Keratinocyte (primary cell): Measurements from ENCODE around the gene CCDC71L. TPM values are rescaled to one million over a fixed set of nuclear protein-coding genes. Genes with fewer than 3 reads are reported as not detected.
"Not testable (repeated sequence)": the region's sequence is repeated elsewhere in the genome, so short reads cannot be mapped to it uniquely, and the experiment has no call there.

Experiments used
- DNase-seq: peaks from one replicate; pipeline ENCODE4 v3.0.0-alpha.2; 2011; ENCODE audit warnings: low read depth, missing footprints, low spot score
- FAIRE-seq: peaks from 2 replicates; lab custom pipeline; 2011; peaks lifted over from hg19 to GRCh38; lab: Jason Lieb, UNC
- H2AFZ ChIP-seq: 2 replicates; pipeline ENCODE4 v1.6.0; 2012; ENCODE audit warnings: low read length, control low read depth, inconsistent platforms; ENCODE audit not compliant: control insufficient read depth
- H3K27ac ChIP-seq: 2 replicates; pipeline ENCODE4 v1.5.1; 2011; ENCODE audit warnings: low read length; ENCODE audit not compliant: control insufficient read depth, insufficient read depth
- H3K27me3 ChIP-seq: 3 replicates; pipeline ENCODE4 v1.6.0; 2011; ENCODE audit warnings: low read length; ENCODE audit not compliant: control insufficient read depth, insufficient read depth; ENCODE audit errors: extremely low read depth
- H3K36me3 ChIP-seq, 2 experiments: 2 replicates in 1 of 2; 3 replicates in 1 of 2; pipeline ENCODE4 v1.5.1; 2011; ENCODE audit warnings: low read length in 2 of 2, mild to moderate bottlenecking in 1 of 2; ENCODE audit not compliant: control insufficient read depth in 2 of 2, insufficient read depth in 2 of 2; ENCODE audit errors: extremely low read depth in 1 of 2
- H3K4me1 ChIP-seq: 3 replicates; pipeline ENCODE4 v1.5.1; 2011; ENCODE audit warnings: low read length; ENCODE audit not compliant: control insufficient read depth, insufficient read depth; ENCODE audit errors: extremely low read depth
- H3K4me2 ChIP-seq: 3 replicates; pipeline ENCODE4 v1.6.0; 2011; ENCODE audit warnings: low read depth, low read length; ENCODE audit not compliant: control insufficient read depth, insufficient read depth; ENCODE audit errors: extremely low read depth
- H3K4me3 ChIP-seq, 3 experiments: fragments of 200-600 bp in 1 of 3; sonication (generic) in 1 of 3; 2 replicates in 2 of 3; 3 replicates in 1 of 3; pipeline ENCODE4 v1.5.1; 2011 to 2016; ENCODE audit warnings: low read length in 3 of 3, mild to moderate bottlenecking in 3 of 3, control low read depth in 2 of 3, inconsistent platforms in 1 of 3, low read depth in 1 of 3, mixed read lengths in 1 of 3, mixed run types in 1 of 3, moderate library complexity in 1 of 3; ENCODE audit not compliant: control insufficient read depth in 2 of 3, insufficient read depth in 2 of 3; ENCODE audit errors: extremely low read depth in 1 of 3
- H3K79me2 ChIP-seq: 2 replicates; pipeline ENCODE4 v1.6.0; 2012; ENCODE audit warnings: low read length; ENCODE audit not compliant: control insufficient read depth, insufficient read depth
- H3K9ac ChIP-seq: 3 replicates; pipeline ENCODE4 v1.6.0; 2011; ENCODE audit warnings: low read length; ENCODE audit not compliant: control insufficient read depth, insufficient read depth; ENCODE audit errors: extremely low read depth
- H3K9me1 ChIP-seq: 3 replicates; pipeline ENCODE4 v1.6.0; 2011; ENCODE audit warnings: low read length; ENCODE audit not compliant: control insufficient read depth, insufficient read depth; ENCODE audit errors: extremely low read depth
- H3K9me3 ChIP-seq: 2 replicates; pipeline ENCODE4 v1.5.1; 2012; ENCODE audit warnings: low read depth, low read length; ENCODE audit not compliant: control insufficient read depth
- H4K20me1 ChIP-seq: 3 replicates; pipeline ENCODE4 v1.6.0; 2011; ENCODE audit warnings: low read length; ENCODE audit not compliant: control insufficient read depth, insufficient read depth; ENCODE audit errors: extremely low read depth
- CTCF ChIP-seq, 3 experiments: IDR thresholded peaks in 1 of 3; conservative IDR thresholded peaks in 1 of 3; optimal IDR thresholded peaks in 1 of 3; 2 replicates in 2 of 3; 3 replicates in 1 of 3; pipeline versions ENCODE3 to v1.5.1; 2011; ENCODE audit warnings: low read length in 3 of 3, mild to moderate bottlenecking in 3 of 3, moderate library complexity in 2 of 3, control low read depth in 1 of 3, inconsistent platforms in 1 of 3; ENCODE audit not compliant: insufficient read depth in 2 of 3; ENCODE audit errors: extremely low read depth in 1 of 3
- EZH2 ChIP-seq: IDR thresholded peaks from one replicate; pipeline ENCODE4 v1.6.1; 2012; ENCODE audit warnings: inconsistent platforms, mild to moderate bottlenecking, low read length, moderate library complexity
- dilution Hi-C: fragments of 300-500 bp; cut with MboI; formaldehyde crosslinking; loops from one replicate; pipeline ENCODE4 v1.7.0; 2020; ENCODE audit warnings: low sequenced_read_pairs; ENCODE audit not compliant: extremely low pct_ligation_motif_present
- polyA minus RNA-seq, 3 experiments: library from RNA; depleted of rRNA, polyadenylated mRNA; stranded (reverse); fragments of >200 nt; gene quantifications; 1 replicate in 1 of 3; 2 replicates in 1 of 3; 3 replicates in 1 of 3; pipeline ENCODE4 v1.2.3, GENCODE V29; 2011
- polyA plus RNA-seq, 5 experiments: library from polyadenylated mRNA; depleted of rRNA in 3 of 5; stranded (reverse) in 3 of 5; stranded (forward) in 1 of 5; unstranded in 1 of 5; fragments of >200 nt; gene quantifications; 1 replicate in 1 of 5; 2 replicates in 3 of 5; 3 replicates in 1 of 5; pipeline versions ENCODE4 v1.2.1 to v1.2.3, GENCODE V29; 2011 to 2012; ENCODE audit warnings: missing spikeins in 2 of 5, low read depth in 1 of 5, low replicate concordance in 1 of 5

CCDC71L gene
- polyA plus RNA-seq (8.3 to 10.9 TPM (median 10.6 TPM) in 3 replicates), polyA minus RNA-seq (3.0 to 4.3 TPM (median 3.5 TPM) in 3 replicates)
- 2.3 TPM for polyA plus RNA-seq (2011; ENCODE audit: low read depth)
- 8.5 and 8.7 TPM in 2 replicates for polyA plus RNA-seq (2011; cell fraction: cytosol; rRNA removed)
- 9.9 and 10.5 TPM in 2 replicates for polyA plus RNA-seq (2011; cell fraction: nucleus; rRNA removed)
- 7.2 and 15.5 TPM in 2 replicates for polyA plus RNA-seq (2012; ENCODE audit: low replicate concordance)
- 14.6 TPM for polyA minus RNA-seq (2011; cell fraction: cytosol; rRNA and poly(A)+ RNA removed)
- polyA minus RNA-seq (2011; cell fraction: nucleus; rRNA and poly(A)+ RNA removed) = 6.7 and 8.7 TPM in 2 replicates

DNA sequence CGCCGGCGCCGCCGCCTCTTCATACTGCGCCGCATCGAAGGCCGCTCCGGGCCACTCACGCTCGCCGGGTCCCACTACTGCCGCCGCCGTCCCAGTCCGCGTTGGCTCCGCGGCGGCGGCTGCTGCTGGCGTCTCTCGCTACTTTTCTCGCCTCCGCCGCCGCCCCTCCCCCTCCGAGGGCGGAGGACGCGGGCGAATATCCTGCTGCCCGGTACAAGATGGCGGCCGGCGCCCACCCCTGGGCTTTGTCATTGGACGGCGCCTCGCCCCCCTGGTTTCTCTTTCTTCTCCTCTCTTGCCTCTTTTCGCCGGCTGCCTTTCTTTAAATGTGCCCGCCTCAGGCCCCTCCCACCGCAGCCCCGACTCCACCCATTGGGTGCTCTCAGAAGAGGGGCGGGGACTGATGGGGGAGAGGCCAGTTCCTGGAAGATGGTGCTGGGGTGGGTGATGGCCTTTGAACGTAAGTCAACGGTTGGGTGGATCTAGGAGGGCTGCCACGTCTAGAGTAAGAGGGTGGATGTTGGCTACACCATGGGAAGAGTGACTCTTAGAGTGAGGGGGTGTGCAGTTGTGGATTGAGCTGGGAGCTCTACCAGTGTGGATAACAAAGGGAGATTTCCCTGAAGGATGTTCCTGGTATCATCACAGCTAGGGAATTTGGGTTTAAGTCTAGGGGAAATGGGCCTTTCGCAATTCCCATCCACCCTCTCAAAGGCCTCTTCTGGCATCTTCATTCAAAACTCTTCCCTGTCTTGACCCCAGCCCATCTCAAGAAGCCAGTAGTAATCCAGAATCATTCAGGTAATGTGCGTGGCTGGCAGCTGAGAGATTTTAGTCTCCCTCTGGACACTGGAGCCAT lies at the start of gene CCDC71L:
Gene CCDC71L (minus strand): TSS at position 297 of the 859 bp plus-strand sequence. CDS start 262 bp downstream, at position 35.
- peak within 1 kb of the TSS; percentile 98 for H2AFZ ChIP-seq
- no peaks in the 10 kb centered on the region for H3K9me1 ChIP-seq
- TF ChIP-seq CTCF (optimal IDR thresholded peaks at IDR 0.05 in 1 of 3, IDR thresholded peaks at IDR 0.05 in 1 of 3, conservative IDR thresholded peaks at IDR 0.05 in 1 of 3; ENCODE audit: extremely low read depth in 1 of 3, insufficient read depth in 2 of 3, low read length in 3 of 3) (no peak), EZH2 (no peak)
- H3K27me3 ChIP-seq = no peaks in the 10 kb centered on the region
- dilution Hi-C loops = no loop called here
- peak within 1 kb of the TSS; percentile 86 for H3K9ac ChIP-seq
- no peaks in the 10 kb centered on the region for H3K36me3 ChIP-seq
- FAIRE-seq (peak; percentile 57), DNase-seq (peak; percentile 44)
- H4K20me1 ChIP-seq = no peaks in the 10 kb centered on the region
- H3K4me3 ChIP-seq = peak within 1 kb of the TSS; percentile 60 to 93 (median 81)
- H3K9me3 ChIP-seq = no peaks in the 10 kb centered on the region
- H3K4me2 ChIP-seq = peak within 1 kb of the TSS; percentile 98
- peak within 1 kb of the TSS; percentile 57 for H3K27ac ChIP-seq
- H3K79me2 ChIP-seq = peaks cover 9% of the 10 kb centered on the region
- peaks cover 8% of the 10 kb centered on the region for H3K4me1 ChIP-seq

DNA sequence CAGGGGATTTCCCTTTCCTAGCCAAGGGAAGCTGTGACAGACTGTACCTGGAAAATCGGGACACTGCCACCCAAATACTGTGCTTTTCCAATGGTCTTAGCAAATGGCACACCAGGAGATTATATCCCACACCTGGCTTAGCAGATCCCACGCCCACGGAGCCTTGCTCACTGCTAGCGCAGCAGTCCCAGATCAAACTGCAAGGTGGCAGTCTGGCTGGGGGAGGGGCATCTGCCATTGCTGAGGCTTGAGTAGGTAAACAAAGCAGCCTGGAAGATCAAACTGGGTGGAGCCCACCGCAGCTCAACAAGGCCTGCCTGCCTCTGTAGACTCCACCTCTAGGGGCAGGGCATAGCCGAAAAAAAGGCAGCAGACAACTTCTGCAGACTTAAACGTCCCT lies 48.6 kb upstream of the CCDC71L start:
- dilution Hi-C loops, H3K4me1 ChIP-seq, H4K20me1 ChIP-seq, FAIRE-seq, H3K27me3 ChIP-seq, H3K4me3 ChIP-seq, H3K79me2 ChIP-seq, H3K9me3 ChIP-seq, H3K27ac ChIP-seq, H3K4me2 ChIP-seq, H3K36me3 ChIP-seq, H3K9ac ChIP-seq, H3K9me1 ChIP-seq, H2AFZ ChIP-seq, DNase-seq: not testable (repeated sequence)
